ENCODE data around the gene LGALS14.

DNA sequence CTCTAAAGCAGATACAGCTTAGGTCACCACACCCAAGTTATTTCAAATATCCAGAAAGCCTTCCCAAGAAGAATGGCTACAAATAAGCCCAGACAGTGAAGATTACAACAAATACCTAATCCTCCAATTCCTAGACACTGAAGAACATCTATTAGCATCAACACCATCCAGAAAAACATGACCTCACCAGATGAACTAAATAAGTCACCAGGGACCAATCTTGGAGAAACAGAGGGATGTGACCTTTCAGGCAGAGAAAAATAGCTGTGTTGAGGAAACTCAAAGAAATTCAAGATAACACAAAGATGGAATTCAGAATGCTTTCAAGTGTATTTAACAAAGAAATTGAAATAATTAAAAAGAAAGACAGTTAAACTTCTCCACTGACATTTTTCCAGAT, 48.5 kb downstream of the LGALS14 start:
- no peak for TF ChIP-seq POLR2A (IDR thresholded peaks at IDR 0.05)
- TF ChIP-seq, protein P1, sequence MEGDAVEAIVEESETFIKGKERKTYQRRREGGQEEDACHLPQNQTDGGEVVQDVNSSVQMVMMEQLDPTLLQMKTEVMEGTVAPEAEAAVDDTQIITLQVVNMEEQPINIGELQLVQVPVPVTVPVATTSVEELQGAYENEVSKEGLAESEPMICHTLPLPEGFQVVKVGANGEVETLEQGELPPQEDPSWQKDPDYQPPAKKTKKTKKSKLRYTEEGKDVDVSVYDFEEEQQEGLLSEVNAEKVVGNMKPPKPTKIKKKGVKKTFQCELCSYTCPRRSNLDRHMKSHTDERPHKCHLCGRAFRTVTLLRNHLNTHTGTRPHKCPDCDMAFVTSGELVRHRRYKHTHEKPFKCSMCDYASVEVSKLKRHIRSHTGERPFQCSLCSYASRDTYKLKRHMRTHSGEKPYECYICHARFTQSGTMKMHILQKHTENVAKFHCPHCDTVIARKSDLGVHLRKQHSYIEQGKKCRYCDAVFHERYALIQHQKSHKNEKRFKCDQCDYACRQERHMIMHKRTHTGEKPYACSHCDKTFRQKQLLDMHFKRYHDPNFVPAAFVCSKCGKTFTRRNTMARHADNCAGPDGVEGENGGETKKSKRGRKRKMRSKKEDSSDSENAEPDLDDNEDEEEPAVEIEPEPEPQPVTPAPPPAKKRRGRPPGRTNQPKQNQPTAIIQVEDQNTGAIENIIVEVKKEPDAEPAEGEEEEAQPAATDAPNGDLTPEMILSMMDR (IDR thresholded peaks at IDR 0.05), result no peak

Measured in body of pancreas (tissue), 4 donors.